DMS114 treated with DMSO at 0.1 percent for 48 hours (cell line): ENCODE measurements around the gene PPP1R13B.
"Not testable (repeated sequence)": the region's sequence is repeated elsewhere in the genome, so short reads cannot be mapped to it uniquely, and the experiment has no call there.

ENCODE experiments used
- DNase-seq: peaks from one replicate; lab custom pipeline; 2025; ENCODE audit not compliant: unreplicated experiment; lab: John Stamatoyannopoulos, UW

PPP1R13B gene

DNA sequence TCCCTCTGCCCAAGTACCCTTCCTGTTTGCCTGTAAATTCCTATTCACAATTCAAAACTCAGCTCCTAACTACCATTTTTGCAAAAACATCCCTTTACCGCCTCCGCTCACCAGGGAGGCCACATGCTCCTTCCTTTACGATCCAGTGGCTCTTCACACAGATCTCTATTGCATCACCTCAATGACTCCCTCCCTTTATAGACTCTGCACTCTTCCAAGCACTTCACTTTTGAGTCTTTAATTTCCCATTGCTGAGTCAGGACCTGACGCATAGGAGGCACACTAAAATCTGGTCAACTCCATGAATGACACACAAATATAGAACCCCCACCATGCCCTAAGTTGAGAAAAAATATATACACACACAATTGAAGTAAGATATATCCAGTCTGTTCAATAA lies 45.9 kb downstream of the PPP1R13B start:
- no peak for DNase-seq

DNA sequence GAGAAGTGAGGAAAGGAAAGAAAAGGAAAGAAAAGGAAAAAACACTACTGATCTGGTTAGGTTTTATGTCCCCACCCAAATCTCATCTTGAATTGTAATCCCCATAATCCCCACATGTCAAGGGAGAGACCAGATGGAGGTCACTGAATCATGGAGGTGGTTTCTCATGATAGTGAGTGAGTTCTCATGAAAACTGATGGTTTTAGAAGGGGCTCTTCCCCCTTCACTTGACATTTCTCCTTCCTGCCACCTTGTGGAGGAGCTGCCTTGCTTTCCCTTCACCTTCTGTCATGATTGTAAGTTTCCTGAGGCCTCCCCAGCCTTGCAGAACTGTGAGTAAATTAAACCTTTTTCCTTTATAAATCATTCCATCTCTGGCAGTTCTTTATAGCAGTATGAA lies 54.2 kb downstream of the PPP1R13B start:
- not testable (repeated sequence) for DNase-seq

DNA sequence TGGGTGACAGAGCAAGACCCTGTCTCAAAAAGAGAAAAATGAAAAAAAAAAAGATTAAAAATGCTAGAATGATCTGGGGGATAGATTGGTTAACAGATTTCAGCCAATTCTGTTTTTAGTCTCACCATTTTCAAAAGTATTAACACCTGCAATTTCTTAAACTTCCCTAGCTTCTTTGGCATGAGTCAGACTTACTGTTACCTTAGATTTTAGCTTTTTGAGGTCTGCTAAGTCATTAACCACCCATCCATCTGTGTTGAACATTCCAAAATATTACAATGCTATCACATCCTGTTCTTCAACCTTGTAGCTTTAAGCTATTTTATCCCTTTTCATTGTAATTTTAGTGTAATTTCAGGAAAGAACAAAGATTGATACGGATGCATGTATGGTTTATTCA lies 59.3 kb downstream of the PPP1R13B start:
- DNase-seq: no peak

DNA sequence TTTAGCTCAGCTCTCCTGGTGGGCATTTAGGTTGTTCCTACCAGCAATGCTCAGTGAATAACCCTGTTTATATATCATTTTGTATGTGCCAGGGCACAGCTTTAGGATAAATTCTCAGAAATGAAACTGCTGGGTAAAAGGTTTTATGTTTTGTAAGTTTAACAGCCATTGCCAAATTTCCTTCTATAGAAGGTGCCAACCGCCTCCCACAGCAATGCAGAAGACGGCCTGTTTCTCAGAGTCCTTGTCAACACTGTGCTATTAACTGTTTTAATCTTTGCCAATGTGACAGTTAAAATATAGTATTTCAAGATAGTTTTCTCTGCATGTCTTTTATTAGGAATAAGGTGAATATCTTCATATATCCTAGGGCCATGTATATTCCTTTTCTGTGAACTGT lies 65.0 kb downstream of the PPP1R13B start:
- no peak for DNase-seq

DNA sequence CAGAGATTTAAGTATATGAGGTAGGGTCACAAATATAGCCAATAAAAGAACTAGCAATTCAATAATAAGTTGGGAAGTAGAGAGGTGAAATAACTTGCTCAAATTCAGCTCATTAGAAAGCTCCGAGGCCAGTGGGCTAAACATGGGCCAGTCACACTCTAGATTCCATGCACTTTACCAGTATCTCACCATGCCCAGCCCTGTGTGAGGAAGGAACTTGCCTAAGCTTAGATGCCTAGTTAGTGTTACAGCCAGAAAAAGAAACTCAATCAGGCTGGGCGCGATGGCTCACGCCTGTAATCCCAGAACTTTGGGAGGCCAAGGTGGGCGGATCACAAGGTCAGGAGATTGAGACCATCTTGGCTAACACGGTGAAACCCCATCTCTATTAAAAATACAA lies 71.1 kb downstream of the PPP1R13B start:
- DNase-seq: not testable (repeated sequence)

DNA sequence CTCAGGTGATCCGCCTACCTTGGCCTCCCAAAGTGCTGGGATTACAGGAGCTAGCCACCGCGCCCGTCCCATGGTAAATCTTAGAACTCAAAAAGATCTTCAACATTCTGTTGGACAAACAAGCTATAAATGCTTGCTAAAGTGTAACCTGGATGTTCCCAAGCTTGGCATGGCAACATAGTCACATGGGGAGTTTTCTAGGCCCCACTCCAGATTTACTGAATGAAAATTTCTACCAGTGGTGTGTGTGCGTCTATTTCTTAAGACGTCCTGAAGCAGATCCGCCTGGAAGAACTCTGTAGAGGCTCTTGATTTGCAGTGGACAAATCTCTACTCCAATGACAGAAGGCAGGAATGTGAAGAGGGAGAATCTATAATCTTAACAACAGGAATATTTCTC lies 71.9 kb downstream of the PPP1R13B start:
- DNase-seq: no peak

DNA sequence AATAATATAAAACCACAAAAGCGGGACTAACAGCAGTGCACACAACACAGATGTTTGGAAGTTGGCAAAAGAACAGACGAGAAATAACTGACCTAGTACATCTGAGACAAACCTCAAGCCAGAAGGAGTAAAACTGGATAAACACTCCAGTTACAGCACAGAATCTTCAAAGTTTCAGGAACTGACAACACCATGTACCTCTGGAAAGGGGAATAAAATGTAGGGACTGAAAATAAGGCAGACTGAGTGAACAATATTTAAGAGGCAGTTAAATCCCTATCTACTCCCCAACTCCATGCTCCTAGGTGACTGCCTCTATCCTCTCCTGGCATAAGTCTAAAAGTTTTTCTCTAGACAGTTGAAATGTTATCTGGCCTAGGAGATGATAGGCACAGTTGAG lies 73.9 kb downstream of the PPP1R13B start:
- no peak for DNase-seq

DNA sequence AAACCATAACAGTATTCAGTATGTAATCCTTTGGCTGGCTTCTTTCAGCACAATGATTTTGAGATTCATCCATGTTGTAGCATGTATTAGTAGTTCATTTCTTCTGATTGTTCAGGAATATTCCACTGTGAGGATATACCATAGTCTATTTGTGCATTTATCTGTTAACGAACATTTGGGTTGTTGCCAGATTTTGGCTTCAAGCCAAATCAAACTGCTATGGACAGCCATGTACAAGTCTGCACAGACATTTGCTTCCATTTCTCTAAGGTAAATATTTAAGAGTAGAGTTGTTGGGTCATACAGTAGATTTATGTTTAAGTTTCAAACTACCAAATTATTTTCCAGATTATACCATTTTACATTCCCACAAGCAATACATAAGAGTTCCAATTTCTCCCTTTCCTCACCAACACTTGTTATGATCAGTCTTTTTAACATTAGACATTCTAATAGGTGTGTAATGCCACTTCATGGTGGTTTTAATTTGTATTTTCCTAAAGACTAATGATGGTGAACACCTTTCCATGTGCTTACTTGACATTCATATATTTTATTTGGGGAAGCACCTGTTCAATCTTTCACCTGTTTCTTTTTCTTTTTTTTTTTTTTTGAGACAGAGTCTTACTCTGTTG lies 75.2 kb downstream of the PPP1R13B start:
- DNase-seq: no peak

DNA sequence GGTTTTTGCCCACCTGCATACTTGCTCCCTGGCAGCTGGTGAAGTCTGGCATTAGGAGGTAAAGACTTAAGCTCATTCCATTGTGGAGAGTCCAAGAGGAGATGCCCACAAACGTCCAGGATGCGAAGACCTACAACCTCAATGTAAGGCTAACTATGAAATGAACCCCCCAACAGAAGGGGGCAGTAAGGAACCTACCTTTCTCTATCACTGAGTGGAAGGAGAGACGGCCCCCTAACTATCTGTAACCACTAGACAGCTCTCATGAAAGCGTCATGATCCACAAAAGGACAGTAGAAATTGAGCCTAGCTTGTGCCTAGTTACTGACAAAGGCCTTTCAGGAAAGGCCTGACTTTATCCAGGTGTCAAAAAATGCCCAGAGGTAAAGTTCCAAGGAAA lies 76.5 kb downstream of the PPP1R13B start:
- no peak for DNase-seq

DNA sequence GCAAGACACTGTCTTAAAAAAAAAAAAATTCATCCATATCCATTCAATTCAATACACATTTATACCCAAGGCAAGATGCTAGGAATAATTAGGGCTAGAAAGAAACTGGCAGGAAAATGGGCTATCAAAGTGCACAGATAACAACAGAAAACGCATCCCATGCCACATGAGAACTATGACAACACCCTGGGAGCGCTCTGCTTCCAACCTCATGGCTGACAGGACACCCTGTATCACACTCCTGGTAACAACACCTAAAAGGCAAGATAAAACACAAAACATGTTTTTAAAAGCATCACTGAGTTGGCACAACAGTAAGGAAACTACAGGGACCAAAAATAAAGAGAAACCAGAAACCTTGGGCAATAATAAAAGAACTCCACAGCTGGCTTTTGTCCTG lies 76.9 kb downstream of the PPP1R13B start:
- DNase-seq: no peak

DNA sequence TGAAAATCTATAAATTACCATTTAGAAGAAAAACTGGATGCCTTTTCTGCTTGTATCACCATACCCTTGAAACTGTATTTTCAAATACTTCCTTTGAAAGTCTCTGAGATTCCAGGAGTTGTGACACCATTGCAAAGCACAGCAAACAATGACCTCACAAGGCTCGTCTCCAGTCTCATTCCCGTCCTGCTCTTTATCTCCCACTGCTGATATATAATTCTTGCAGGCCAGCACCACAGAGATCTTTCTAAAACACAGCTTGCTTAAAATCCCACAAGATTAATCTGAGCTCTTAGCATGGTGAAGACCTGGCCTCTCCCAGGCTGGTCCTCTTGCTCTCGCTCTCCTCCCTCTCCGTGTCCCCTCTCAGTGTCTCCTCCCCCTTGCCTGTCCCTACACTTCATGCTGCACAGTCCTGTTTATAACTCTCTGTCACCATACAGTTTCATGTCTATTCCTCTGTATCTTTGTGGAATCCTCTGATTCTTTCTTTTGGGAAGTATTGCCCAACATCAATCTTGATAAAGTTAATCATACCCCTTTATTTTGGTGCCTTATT lies 80.0 kb downstream of the PPP1R13B start:
- DNase-seq: no peak

DNA sequence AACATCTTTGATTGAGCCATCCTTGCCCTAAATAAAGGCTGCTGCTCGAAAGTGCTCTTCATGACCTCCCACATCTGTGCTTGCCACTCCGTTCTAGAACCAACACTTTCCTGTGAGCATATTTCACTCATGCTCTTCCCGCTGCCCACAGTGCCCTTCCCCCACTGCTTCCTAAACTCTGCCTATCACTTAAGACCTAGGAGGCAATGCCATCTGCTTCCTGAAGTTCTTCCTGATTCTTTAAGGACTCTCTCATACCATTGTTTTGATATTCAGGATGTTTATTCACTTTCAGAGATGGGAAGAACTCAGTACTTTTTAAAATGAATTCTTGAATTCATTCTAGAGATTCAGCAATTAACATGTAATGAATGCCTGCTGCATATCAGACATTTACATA lies 81.8 kb downstream of the PPP1R13B start:
- no peak for DNase-seq

DNA sequence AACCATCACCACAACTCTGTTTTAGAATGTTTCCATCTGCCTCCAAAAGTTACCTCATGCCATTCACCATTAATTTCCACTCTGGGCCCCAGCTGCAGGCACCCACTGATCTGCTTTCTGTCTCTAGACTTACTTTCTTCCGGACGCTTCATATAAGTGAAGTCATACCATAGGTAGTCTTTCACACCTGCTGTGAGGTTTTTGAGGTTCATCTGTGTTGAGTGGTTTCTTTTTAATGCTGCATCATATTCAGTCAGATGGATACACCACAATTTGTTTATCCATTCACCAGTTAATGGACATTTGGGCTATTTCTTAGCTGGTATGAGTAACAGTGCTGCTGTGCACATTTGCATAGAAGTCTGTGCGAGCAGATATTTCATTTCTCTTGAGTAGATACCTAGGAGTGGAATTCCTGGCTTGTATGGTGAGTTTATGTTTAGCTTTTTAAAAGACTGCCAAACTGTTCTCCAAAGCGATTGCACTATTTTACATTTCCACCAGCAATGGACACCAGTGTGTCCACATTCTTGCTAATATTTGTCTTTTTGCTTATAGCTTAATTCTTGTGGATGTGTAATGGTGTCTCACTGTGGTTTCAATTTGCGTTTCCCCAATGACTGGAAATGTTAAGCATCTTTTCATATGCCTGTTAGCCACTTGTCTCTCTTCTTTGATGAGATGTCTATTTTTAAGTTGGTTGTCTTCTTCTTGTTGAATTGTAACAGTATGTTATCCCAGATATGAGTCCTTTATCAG lies 83.5 kb downstream of the PPP1R13B start:
- DNase-seq: no peak

DNA sequence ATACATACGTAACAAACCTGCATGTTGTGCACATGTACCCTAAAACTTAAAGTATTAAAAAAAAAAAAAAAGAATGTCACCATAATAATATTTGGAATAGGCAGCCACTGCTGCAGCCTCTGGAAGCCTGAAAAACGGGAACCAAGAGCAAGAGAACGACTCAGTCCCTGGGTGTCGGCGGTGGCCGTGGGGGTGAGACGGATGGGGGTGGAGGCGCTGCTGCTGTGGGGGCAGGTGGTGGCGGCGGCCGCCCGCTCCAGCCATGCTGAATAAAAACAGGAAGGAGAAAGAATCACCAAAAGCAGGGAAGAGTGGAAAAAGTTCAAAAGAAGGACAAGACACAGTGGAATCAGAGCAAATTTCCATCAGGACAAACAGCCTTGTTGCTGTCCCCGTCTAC lies 84.8 kb downstream of the PPP1R13B start:
- DNase-seq: no peak

DNA sequence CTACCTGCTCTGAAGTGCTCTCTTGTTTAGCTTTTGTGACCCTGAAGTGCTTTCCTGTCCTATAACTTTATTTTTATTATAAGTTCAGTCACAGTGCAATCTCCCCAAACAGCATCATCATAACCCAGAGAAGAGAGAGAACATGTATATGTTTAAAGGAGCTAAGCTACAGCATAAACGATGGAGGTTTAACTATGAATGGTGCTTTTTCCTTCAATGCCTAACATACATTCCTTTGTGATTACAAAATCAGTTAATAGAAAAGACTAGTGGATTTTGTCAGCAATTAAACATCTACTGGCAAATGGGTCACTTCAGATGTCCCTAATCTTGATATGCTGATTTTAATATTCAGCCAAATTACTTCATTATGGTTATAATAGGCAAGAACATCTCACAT lies 85.3 kb downstream of the PPP1R13B start:
- no peak for DNase-seq

DNA sequence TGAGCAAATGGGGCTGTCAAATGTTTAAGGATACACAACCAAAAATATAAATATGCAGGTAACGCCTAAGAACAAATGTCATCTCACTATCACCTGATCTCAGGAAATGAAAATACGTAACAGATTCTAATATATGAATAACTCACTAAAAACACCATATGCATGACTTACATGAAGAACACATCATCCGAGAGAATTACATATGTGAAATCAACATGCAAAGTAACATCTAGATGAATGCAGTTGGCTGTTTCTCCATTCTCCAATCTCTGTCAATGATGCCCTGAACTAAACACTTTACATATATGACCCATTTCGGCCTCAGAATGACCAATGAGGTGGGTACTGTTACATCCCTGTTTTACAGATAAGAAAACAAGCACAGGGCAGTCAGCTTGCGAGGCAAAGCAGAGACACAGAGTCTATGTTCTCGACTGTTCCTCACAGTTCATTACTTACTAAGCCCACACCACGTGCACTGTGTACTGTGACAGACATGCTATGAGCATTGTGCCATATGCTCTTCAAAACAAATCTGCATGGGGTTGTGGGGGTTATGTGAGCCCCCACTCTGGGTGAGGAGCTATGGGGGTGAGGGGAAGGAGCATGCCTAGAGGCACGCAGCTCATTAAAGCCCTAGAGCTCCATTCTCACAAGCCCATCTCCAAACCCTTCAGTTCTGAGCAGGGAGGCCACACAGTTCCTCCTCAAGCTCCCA lies 89.2 kb downstream of the PPP1R13B start:
- DNase-seq: no peak

DNA sequence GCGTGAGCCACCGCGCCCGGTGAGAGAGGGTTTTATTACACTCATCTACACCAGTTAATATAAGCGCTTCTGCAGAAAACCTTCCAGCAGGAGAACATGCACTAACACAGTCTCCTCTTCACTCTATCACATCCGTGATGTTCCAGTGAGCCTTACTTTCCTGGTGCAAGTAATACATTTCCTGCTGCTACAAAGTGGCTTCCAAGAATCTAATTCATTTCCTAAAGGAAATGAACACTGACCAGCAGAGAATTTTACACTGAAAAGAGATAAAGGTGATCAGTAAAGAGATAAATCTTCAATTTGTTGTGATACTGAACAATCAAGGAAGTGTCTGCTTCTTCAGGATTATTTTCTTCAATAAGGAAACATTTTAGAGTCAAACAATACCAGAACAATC lies 92.3 kb downstream of the PPP1R13B start:
- DNase-seq: no peak

DNA sequence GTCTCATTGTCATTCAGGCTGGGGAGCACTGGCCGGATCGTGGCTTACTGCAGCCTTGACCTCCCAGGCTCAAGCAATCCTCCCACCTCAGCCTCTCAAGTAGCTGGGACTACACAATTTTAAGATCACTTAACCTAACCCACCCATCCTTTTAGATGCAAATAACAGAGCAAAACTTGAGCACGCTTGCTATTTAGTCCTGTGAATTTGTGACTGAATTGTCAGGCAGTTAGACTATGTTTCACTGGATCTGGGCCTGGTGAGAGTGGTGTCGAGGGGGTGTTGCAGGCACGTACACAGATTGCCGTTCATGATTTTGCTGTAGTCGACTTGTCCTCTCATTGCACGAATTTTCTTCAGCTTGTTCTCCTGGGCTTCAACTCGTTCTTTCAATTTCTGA lies 93.6 kb downstream of the PPP1R13B start:
- no peak for DNase-seq

DNA sequence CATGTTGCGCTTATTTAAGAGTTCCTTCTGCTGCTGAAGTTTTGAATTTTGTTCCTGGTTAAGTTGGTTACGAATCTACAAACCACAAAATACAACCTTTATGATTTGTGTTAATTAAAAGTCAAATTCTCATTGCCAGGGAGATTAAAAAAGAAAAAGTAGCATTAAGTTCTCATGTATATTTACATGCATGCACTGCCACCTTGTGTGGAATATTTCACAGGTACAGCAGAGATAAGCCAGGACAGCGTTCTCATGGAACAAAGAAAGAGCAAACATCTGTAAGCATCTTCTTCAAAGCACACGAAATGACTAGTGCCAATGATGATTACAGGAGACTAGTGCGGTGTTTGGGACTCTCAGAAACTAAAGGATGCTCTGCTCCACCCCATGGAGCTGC lies 97.5 kb downstream of the PPP1R13B start:
- DNase-seq: no peak

DNA sequence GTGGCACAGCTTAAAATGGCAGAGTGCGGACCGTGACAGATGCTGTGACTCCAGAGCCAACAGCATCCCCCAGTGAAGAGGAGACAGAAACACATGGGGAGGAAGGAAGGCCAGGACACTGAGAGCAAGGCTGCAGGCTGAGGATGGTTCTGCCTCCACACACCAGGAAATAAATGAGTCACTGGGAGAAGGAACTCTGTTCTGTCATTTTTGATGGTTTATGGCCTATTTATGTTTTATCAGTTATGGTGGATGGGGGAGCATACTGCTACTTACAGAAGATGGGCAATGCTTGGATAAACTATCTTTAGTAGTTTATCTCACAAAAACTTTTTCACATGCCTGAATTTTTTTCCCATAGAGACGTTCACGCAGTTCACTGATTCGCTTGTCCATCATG lies 97.9 kb downstream of the PPP1R13B start:
- DNase-seq: no peak

DNA sequence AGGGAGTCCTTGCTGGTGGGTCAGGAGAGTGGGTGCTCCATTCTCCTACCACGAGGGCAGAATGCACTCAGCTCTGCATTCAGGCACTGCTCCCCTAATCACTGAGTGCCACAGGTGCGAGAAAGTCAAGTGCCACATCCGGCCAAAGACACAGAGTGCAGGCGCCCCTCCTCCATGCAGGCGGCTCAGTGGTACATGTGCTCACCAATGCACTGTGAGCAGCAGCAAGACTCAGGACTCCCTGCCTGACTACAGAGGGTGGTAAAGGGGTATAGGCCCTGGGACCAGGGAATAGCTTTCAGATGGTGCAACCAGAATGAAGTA lies 98.9 kb downstream of the PPP1R13B start:
- no peak for DNase-seq

DNA sequence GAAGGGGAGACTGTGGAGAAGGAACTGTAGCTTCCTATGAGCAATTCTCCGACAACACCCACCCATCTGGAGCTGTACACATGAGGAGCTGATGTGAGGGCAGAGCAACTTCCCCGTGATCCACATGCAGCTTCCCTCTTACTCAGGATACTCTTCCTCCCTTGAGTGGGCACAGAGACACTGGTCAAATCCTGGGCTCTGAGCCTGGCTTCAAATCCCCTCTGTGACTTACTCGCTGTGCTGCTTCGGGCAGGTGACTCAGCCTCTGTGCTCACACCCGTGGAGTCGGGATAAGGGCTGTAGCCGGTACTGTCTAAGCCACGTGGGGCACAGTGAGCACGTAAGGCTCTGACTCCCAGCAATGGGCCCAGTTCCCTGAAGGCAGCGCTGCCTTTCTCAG lies 100.7 kb downstream of the PPP1R13B start:
- no peak for DNase-seq
